K562 (cell line): Measurements from ENCODE around the gene FAM117A. TPM values are rescaled to one million over a fixed set of nuclear protein-coding genes. Genes with fewer than 3 reads are reported as not detected.

Source experiments
- ATAC-seq: fragments of 200-7000 bp; cut with Tn5 transposase; 3 replicates; pipeline ENCODE4 v1.9.1; 2020; ENCODE audit warnings: moderate library complexity
- BruUV-seq: library from RNA; stranded (reverse); fragments of 400-500 nt; replicated peaks from 2 replicates; lab custom pipeline; 2021; lab: Mats Ljungman, UMichigan
- CTCF ChIA-PET: fragments of 300-600 bp; formaldehyde crosslinking; extraction: SDS; loops from one replicate; lab custom pipeline; 2021; ENCODE audit warnings: low intra/inter-chr PET ratio; lab: Yijun Ruan, JAX
- POLR2A ChIA-PET: fragments of 300-600, 350-650 bp; sonication (Branson Sonifier 250); formaldehyde crosslinking; extraction: SDS; loops from one replicate; lab custom pipeline; 2021; ENCODE audit warnings: antibody characterized with exemption, inconsistent platforms; lab: Yijun Ruan, JAX
- DNase-seq, 4 experiments: peaks; one replicate each; pipeline versions ENCODE4 v3.0.0 to v3.0.0-alpha.2; 2011 to 2018; ENCODE audit warnings: low spot score in 3 of 4, mixed read lengths in 3 of 4; ENCODE audit errors: extremely low read depth in 1 of 4
- FAIRE-seq: peaks from 2 replicates; lab custom pipeline; 2011; peaks lifted over from hg19 to GRCh38; lab: Jason Lieb, UNC
- H2AFZ ChIP-seq: 2 replicates; pipeline ENCODE4 v1.6.0; 2011; ENCODE audit warnings: low read depth, low read length, control low read depth, inconsistent platforms
- H3K27ac ChIP-seq: fragments of 200-600 bp; 3 replicates; pipeline ENCODE4 v1.8.0; 2011; ENCODE audit warnings: low read depth, mild to moderate bottlenecking, control low read depth, inconsistent platforms, low read length, moderate library complexity, mixed read lengths; ENCODE audit errors: extremely low read depth
- H3K27me3 ChIP-seq, 2 experiments: fragments of 300-600 bp in 1 of 2; 2 replicates in 1 of 2; 3 replicates in 1 of 2; pipeline versions ENCODE4 v1.6.0 to v1.8.0; 2011; ENCODE audit warnings: inconsistent platforms in 2 of 2, low read length in 2 of 2, mild to moderate bottlenecking in 1 of 2, mixed read lengths in 1 of 2, moderate library complexity in 1 of 2; ENCODE audit not compliant: control insufficient read depth in 2 of 2, insufficient read depth in 2 of 2
- H3K36me3 ChIP-seq: fragments of 300-600 bp; 3 replicates; pipeline ENCODE4 v1.8.0; 2011; ENCODE audit warnings: mild to moderate bottlenecking, low read length, inconsistent platforms; ENCODE audit not compliant: control insufficient read depth, insufficient read depth
- H3K4me1 ChIP-seq, 2 experiments: fragments of 200-600 bp in 1 of 2; replicated peaks in 1 of 2; 2 replicates in 1 of 2; 3 replicates in 1 of 2; pipeline versions ENCODE4 v1.5.1 to v1.8.0; 2011; ENCODE audit warnings: inconsistent platforms in 2 of 2, low read length in 2 of 2, mild to moderate bottlenecking in 1 of 2, mixed read lengths in 1 of 2, moderate library complexity in 1 of 2; ENCODE audit not compliant: control insufficient read depth in 2 of 2, insufficient read depth in 2 of 2
- H3K4me2 ChIP-seq: 2 replicates; pipeline ENCODE4 v1.6.1; 2011; ENCODE audit warnings: low read length, control low read depth, inconsistent platforms, mixed read lengths; ENCODE audit not compliant: insufficient read depth
- H3K4me3 ChIP-seq: fragments of 200-600 bp; sonication (generic), shearing (Covaris generic); 2 replicates; pipeline ENCODE4 v1.5.1; 2016; ENCODE audit warnings: control low read depth, inconsistent platforms
- H3K79me2 ChIP-seq: fragments of 200-600 bp; 3 replicates; pipeline ENCODE4 v1.8.0; 2011; ENCODE audit warnings: low read length, inconsistent platforms; ENCODE audit not compliant: control insufficient read depth, insufficient read depth
- H3K9ac ChIP-seq, 2 experiments: 2 replicates each; pipeline versions ENCODE4 v1.6.0 to v1.6.1; 2011; ENCODE audit warnings: low read depth in 2 of 2, low read length in 2 of 2, control low read depth in 1 of 2, inconsistent platforms in 1 of 2, mild to moderate bottlenecking in 1 of 2, mixed read lengths in 1 of 2; ENCODE audit not compliant: insufficient read depth in 1 of 2
- H3K9me1 ChIP-seq: one replicate; pipeline ENCODE4 v1.6.0; 2011; ENCODE audit warnings: inconsistent platforms, mild to moderate bottlenecking, low read length, moderate library complexity; ENCODE audit not compliant: control insufficient read depth, insufficient read depth
- H3K9me3 ChIP-seq: replicated peaks from 2 replicates; pipeline ENCODE4 v1.5.1; 2011; ENCODE audit warnings: low read depth, low read length, inconsistent platforms; ENCODE audit not compliant: control insufficient read depth, insufficient read depth
- H4K20me1 ChIP-seq: replicated peaks from 2 replicates; pipeline ENCODE4 v1.6.1; 2011; ENCODE audit warnings: low read length, inconsistent platforms, mixed read lengths; ENCODE audit not compliant: control insufficient read depth, insufficient read depth
- ESRRB ChIP-seq: fragments of 250-450 bp; sonication (Bioruptor Pico); IDR thresholded peaks from 2 replicates; pipeline ENCODE4 v1.5.0; 2020; ENCODE audit warnings: mild to moderate bottlenecking, moderate library complexity, borderline replicate concordance
- KAT8 ChIP-seq: fragments of 450-650 bp; IDR thresholded peaks from 2 replicates; pipeline ENCODE4 v1.6.1; 2016; ENCODE audit warnings: low read depth, mild to moderate bottlenecking
- MEIS2 ChIP-seq: fragments of 450-650 bp; IDR thresholded peaks from 2 replicates; pipeline ENCODE4 v1.6.1; 2014; ENCODE audit warnings: mild to moderate bottlenecking; ENCODE audit not compliant: partially characterized antibody
- NR2F6 ChIP-seq: fragments of 450-650 bp; formaldehyde crosslinking; IDR thresholded peaks from 2 replicates; pipeline ENCODE4 v1.4.0; 2020; ENCODE audit warnings: mild to moderate bottlenecking
- OTX1 ChIP-seq: fragments of 450-650 bp; formaldehyde crosslinking; IDR thresholded peaks from 2 replicates; pipeline ENCODE4 v1.4.0; 2022; ENCODE audit warnings: mild to moderate bottlenecking
- SMARCC2 ChIP-seq: fragments of 450-650 bp; IDR thresholded peaks from 2 replicates; pipeline ENCODE4 v1.6.1; 2017; ENCODE audit warnings: antibody characterized with exemption, moderate library complexity, mild to moderate bottlenecking, low read depth
- TAF7 ChIP-seq: fragments of 450-650 bp; IDR thresholded peaks from 2 replicates; pipeline ENCODE4 v1.6.1; 2016; ENCODE audit warnings: missing genetic modification characterization, missing compliant biosample characterization
- ZEB2 ChIP-seq: fragments of 450-650 bp; IDR thresholded peaks from 2 replicates; pipeline ENCODE4 v1.6.1; 2016
- WGBS: fragments of 100-300 bp; shearing (Covaris generic); methylation state at CpG from one replicate; pipeline ENCODE4 v1.1.6; 2016; ENCODE audit warnings: low coverage, mixed read lengths; ENCODE audit not compliant: insufficient coverage; ENCODE audit errors: missing lambda C conversion rate; 5-methylcytosine and 5-hydroxymethylcytosine counted together
- in situ Hi-C: fragments of 300-500 bp; cut with MboI; formaldehyde crosslinking; loops from 4 replicates; pipeline ENCODE4 v1.15.0; 2018; ENCODE audit warnings: inconsistent platforms, mixed read lengths
- intact Hi-C: fragments of 100-400 bp; cut with micrococcal nuclease; formaldehyde crosslinking; loops from 2 replicates; pipeline ENCODE4 v1.14.2; 2022
- polyA plus RNA-seq, 8 experiments: library from polyadenylated mRNA; depleted of rRNA in 4 of 8; stranded (reverse) in 5 of 8; unstranded in 3 of 8; fragments of >200 nt; fragmentation: Nextera tagmentation in 2 of 8; fragmentation: Illumina TruSeq in 1 of 8; extraction: Ambion mirVana in 2 of 8; extraction: Trizol in 1 of 8; gene quantifications; 2 replicates each; pipeline versions ENCODE4 v1.2.1 to v1.2.3, GENCODE V29; 2011 to 2014; ENCODE audit warnings: inconsistent platforms in 1 of 8, missing spikeins in 1 of 8
- total RNA-seq, 7 experiments: library from RNA; depleted of rRNA in 6 of 7; stranded (reverse); fragments of >200 nt in 6 of 7; fragmentation: Illumina TruSeq in 2 of 7; extraction: Trizol in 2 of 7; gene quantifications; 2 replicates each; pipeline versions ENCODE4 v1.2.1 to v1.2.3, GENCODE V29; 2011 to 2021; ENCODE audit warnings: low replicate concordance in 1 of 7
- TF ChIP-seq, protein P1 (sequence below): fragments of 450-650 bp; IDR thresholded peaks from 2 replicates; pipeline ENCODE4 v1.6.1; 2017; ENCODE audit warnings: antibody characterized with exemption
- TF ChIP-seq, protein P2 (sequence below): sonication (generic); formaldehyde crosslinking; IDR thresholded peaks from 2 replicates; pipeline ENCODE4 v1.8.1; 2022; ENCODE audit warnings: missing genetic modification reagents

FAM117A gene
- total and polyA plus RNA-seq, 9 of the 15 experiments (the other 6 are each of a cell fraction or from before 2014, with no cell fraction given) = 3.1 to 79.7 (median 36.6) TPM

DNA sequence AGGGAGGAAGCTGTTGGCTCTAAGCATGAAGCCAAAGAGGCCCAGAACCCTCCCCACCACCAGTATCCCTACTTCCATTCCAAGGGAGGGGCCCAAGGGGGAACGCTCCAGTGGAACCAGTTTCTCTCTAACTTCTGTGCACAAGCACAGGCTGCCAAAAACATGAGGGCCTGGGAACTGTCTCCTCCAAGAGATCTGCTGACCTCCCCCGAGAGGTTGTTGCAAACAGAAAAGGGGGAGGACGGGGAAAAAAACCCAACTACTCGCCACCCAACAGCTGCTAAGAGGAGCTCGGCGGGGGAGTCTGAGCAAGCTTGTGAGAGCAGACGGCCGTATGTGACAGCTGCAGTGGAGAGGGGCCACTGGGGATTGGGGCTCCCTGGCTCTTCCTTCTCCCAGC is 40.5 kb downstream of the FAM117A start (continued):
- TF ChIP-seq, protein P1, sequence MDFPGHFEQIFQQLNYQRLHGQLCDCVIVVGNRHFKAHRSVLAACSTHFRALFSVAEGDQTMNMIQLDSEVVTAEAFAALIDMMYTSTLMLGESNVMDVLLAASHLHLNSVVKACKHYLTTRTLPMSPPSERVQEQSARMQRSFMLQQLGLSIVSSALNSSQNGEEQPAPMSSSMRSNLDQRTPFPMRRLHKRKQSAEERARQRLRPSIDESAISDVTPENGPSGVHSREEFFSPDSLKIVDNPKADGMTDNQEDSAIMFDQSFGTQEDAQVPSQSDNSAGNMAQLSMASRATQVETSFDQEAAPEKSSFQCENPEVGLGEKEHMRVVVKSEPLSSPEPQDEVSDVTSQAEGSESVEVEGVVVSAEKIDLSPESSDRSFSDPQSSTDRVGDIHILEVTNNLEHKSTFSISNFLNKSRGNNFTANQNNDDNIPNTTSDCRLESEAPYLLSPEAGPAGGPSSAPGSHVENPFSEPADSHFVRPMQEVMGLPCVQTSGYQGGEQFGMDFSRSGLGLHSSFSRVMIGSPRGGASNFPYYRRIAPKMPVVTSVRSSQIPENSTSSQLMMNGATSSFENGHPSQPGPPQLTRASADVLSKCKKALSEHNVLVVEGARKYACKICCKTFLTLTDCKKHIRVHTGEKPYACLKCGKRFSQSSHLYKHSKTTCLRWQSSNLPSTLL = no peak
- TF ChIP-seq MEIS2 (no peak), SMARCC2 (no peak), ZEB2 (no peak), OTX1 (CRISPR knock-in tag) (no peak), NR2F6 (CRISPR knock-in tag) (no peak)

DNA sequence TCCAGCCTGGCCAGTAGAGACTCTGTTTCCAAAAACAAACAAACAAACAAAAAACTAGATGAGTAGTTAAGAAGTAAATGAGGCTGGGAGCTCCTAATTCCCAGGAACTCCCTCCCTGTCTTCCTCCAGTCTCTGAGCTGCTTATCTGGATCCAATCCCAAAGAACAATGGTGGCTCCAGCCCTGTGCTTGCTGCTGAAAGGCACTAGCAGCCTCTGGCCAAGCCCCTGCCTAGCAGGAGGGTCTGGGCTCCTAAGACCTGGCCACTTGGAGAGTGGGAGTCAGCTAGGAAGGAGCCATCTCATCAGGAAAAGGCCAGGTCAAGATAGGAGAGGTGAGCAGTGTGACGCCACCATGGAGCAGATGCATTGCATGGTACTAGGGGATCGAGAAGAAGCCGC is 41.9 kb downstream of the FAM117A start:
- Histone ChIP-seq H3K4me2 (no peak overlapping the region), H3K36me3 (peaks cover 96% of the 10 kb centered on the region), H3K27me3 (no peaks in the 10 kb centered on the region), H2AFZ (no peak overlapping the region), H3K4me3 (no peak overlapping the region), H3K9me3 (no peaks in the 10 kb centered on the region), H3K9ac (no peak overlapping the region), H3K4me1 (peaks cover 0 to under 1% of the 10 kb centered on the region in 2 experiments; a peak in 3 of 5 replicates), H4K20me1 (peaks cover 15% of the 10 kb centered on the region; the same call in 1 of the 2 replicates), H3K27ac (no peak overlapping the region), H3K9me1 (peaks cover 4% of the 10 kb centered on the region), H3K79me2 (peaks cover 35% of the 10 kb centered on the region)
- POLR2A ChIA-PET = interaction anchor here (0.6 to 2.5 kb wide), 6 partner anchors 10 to 1026 kb away, joined by 3 to 7 read pairs (median 4); no protein-coding TSS in a partner anchor
- in situ Hi-C loops = no loop called here
- DNase-seq = no peak
- ATAC-seq = no peak
- WGBS = 96% methylated on average over 3 of the region's 3 CpGs
- CTCF ChIA-PET = no interaction called here
- intact Hi-C loops = no loop called here
- FAIRE-seq = no peak
- no TSS peak for BruUV-seq
- TF ChIP-seq ESRRB (CRISPR knock-in tag) (no peak), TAF7 (tag) (no peak), KAT8 (no peak)
- TF ChIP-seq, protein P2, sequence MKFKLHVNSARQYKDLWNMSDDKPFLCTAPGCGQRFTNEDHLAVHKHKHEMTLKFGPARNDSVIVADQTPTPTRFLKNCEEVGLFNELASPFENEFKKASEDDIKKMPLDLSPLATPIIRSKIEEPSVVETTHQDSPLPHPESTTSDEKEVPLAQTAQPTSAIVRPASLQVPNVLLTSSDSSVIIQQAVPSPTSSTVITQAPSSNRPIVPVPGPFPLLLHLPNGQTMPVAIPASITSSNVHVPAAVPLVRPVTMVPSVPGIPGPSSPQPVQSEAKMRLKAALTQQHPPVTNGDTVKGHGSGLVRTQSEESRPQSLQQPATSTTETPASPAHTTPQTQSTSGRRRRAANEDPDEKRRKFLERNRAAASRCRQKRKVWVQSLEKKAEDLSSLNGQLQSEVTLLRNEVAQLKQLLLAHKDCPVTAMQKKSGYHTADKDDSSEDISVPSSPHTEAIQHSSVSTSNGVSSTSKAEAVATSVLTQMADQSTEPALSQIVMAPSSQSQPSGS = no peak
